Stimulated activated CD4-positive, alpha-beta T cell treated with anti-CD3 and anti-CD28 coated beads, Interleukin-15, amount 100 ng/mL, for 24 hours (primary cell): Measurements from ENCODE around the gene CATSPER4.

Experiments used
- DNase-seq: peaks from one replicate; pipeline ENCODE4 v3.0.0-alpha.2; 2020

CATSPER4 gene

GRCh38 chr1:26190373-26190987, at the start of gene CATSPER4:
CATSPER4 (plus strand) TSS chr1:26190602; CDS start chr1:26190628, 26 bp downstream.
- DNase-seq, result no peak

- no peak for DNase-seq
Measured at GRCh38 chr1:26142159-26142558, 48.2 kb upstream of the CATSPER4 start.

- peak; percentile 83 for DNase-seq
Measured at GRCh38 chr1:26145041-26145959, 45.1 kb upstream of the CATSPER4 start.

DNA sequence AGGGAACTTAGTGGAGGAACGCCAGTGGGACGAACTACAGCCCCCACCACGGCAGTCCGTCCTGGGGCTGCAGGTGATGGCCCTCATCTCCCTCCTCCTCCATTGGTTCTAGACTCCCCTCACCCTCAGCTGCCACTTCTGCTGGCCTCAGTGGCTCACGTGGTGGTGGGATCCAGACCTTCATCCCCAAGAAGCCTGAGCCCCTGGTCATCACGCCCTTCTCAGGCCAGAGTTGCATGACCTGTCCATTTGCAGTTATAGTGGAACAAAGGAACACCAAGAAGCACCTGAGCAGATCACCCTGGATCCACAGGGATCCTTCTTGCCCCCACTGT, 44.5 kb upstream of the CATSPER4 start:
- no peak for DNase-seq

GRCh38 chr1:26148887-26149286, 41.5 kb upstream of the CATSPER4 start:
- no peak for DNase-seq

GRCh38 chr1:26153966-26154532, 36.4 kb upstream of the CATSPER4 start:
- no peak for DNase-seq

- DNase-seq, result no peak
Measured at GRCh38 chr1:26154750-26155149, 35.7 kb upstream of the CATSPER4 start.

GRCh38 chr1:26155370-26156284, 34.8 kb upstream of the CATSPER4 start:
- DNase-seq, result no peak

GRCh38 chr1:26156285-26157038, 33.9 kb upstream of the CATSPER4 start:
- DNase-seq, result no peak

DNA sequence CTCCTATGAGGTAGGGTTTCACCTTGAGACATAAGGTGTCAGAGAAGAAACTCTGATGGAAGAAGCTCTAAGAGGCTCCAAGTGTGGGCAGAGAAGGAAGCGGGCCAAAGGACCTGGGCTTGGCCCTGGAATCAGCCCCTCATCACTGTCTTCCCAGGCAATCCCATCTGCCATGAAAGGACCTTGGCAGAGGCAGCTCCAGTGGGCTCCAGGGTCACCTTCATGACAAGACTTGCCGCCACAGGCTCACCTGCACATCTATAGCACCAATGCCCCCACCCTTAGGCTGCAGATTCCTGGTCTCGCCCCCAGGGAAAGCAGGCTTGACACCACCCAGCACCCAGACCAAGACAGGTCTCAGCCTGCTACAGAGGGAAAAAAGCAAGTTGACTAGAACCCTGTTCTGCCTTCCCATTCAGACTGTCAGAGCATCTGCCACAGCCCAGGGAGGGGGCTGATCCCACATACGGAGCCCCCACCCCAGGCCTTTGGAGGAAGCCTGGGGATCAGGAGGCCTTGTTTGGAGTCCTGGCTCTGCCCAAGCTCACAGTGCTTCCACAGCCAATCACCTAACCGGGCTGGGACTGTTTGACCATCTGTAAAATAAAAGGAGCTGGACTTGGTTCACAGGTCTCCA, 32.0 kb upstream of the CATSPER4 start:
- DNase-seq, result no peak

DNA sequence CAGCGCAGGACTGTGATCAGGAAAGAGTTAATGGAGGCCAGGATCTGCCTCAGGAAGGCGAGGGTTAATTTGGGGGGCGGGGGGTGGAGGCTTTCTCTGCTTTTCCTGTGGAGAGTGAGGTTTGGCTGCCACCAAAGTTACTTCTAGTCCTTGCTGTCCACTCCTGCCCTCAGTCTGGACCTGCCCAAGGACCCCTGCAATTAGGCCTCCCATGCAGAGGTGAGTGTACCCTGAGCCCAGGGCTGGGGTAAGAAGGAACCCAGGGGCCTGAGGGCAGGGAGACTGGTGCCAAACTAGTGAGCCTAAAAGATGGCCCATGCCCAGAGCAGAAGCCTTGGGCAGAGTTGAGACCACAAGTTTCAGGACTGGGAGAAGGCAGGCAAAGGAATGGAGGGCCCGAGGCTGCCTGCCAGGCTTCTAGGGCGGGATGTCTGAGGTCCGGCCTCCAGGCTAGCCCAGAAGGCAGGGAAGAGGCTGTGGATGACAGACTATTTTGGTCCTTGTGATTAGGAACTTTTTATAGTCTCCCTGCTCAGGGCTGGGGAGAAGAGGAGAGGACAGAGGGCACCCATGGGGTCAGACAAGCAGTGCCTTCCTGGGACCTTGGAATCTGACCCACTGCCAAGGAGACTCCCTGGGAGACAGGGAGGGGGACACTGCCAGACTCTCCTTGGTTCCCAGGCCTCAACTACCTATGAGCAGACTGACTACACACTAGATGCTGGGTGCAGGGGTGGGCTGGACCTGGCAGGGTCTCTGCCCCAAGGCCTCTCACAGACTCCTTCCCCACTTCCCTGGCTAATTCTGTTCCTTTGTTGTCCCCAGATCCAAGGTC, 31.3 kb upstream of the CATSPER4 start, which contains the start of gene FAM110D:
Gene FAM110D (plus strand): TSS at position 172 of the 835 bp plus-strand sequence. CDS start 2,213 bp downstream, outside the sequence.
- no peak for DNase-seq

GRCh38 chr1:26159743-26160039, 30.7 kb upstream of the CATSPER4 start:
- no peak for DNase-seq

DNA sequence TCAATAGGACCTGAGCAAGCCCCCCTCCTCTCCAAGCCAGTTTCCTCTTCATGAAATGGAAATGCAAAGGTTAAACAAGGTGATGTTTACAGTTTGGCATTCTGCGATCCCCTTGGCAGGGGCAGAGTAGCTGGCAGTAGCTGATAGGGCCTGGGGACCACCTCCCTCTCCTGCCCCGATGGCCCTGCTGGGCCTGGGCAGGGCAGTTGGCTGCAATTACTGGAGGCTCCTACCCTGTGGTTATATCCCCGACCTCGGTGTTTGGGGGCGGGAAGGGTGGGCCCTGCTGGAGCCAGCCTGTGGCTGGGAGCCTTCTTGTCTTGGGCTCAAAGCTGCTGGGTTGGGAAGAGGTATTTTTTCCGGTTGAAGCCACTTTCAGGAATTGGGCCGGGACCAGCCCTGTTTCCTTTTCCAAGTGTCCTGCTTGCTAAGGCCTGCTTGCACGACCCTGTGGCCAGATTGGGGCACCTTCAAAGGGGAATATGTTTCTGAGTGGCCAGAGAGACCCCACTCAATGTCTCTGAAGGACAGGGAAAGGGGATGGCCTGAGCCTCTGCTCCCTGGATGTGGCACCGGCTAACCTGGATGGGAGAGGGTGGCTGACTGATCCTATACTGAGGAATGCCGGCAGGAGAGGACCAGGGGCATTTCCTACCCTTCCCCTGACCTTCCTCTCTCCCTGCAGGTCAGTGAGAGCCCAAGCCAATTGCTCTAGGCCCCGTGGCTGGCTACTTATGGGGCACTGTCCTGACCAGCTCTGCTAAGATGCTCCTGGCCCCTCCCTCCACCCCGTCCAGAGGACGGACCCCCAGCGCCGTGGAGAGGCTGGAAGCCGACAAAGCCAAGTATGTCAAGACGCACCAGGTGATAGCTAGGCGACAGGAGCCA, 29.6 kb upstream of the CATSPER4 start:
- no peak for DNase-seq

DNA sequence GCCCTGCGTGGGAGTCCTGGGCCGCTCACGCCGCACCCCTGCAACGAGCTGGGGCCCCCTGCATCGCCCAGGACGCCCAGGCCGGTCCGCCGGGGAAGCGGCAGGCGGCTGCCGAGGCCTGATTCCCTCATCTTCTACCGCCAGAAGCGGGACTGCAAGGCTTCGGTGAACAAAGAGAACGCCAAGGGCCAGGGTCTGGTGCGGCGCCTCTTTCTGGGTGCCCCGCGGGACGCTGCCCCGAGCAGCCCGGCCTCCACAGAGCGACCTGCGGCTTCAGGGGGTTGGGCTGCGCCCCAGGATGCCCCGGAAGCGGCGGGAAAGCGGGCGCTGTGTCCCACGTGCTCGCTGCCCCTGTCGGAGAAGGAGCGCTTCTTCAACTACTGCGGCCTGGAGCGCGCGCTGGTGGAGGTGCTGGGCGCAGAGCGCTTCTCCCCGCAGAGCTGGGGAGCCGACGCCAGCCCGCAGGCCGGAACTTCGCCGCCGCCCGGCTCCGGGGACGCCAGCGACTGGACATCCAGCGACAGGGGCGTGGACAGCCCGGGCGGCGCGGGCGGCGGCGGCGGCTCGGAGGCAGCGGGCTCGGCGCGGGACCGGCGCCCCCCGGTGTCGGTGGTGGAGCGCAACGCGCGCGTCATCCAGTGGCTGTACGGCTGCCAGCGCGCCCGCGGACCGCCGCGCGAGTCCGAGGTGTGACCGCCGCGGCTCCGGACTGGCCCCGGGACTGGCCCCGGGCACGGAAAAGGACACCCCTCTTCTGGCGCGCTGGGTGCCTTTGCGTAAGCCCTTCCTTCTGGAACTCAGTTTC, 28.8 kb upstream of the CATSPER4 start:
- peak; percentile 72 for DNase-seq

GRCh38 chr1:26162220-26162709, 28.1 kb upstream of the CATSPER4 start:
- DNase-seq, result no peak

- DNase-seq, result no peak
Measured at GRCh38 chr1:26163684-26164035, 26.7 kb upstream of the CATSPER4 start.

DNA sequence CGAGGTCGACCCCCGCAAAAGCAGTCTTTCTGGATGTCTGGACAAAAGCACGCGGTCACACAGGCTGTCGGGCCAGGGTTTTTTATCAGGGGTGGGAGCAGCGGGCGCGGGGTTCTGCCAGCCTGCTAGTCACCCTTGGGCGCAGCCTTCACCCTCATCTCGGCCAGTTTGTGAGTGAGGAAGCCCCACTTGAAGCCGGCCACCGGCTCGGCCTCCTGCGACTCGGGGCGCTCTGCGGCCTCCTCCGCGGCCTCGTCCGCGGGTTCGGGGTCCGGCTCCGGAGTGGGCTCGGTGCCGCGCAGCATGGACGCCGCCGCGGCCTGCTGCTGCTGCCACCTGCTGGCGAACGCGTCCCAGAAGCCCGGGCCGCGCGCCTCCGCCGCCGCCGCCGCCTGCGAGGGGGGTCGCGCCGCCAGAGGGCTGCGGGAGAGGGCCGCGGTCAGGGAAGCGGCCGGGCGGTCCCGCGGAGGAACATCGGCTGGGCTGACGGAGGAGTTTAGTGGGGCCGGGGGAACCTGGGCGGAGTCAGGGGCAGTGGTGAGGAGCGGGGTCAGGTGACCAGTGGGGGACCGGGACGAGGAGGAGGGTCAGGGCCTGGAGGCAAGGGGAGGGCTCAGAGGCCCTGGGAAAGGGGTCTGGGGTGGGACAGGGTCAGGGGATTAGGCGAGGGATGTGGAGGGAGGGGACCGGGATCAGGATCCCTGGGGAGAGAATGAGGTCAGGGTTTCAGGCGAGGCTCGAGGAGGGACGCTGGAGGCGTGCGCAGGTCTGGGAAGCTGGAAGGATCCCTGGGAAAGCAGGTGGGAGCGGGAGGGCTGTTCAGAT, 26.2 kb upstream of the CATSPER4 start:
- DNase-seq, result peak; percentile 66
